ENCODE data around the gene GLS. TPM values are rescaled to one million over a fixed set of nuclear protein-coding genes. Genes with fewer than 3 reads are reported as not detected.
"Not testable (repeated sequence)": the region's sequence is repeated elsewhere in the genome, so short reads cannot be mapped to it uniquely, and the experiment has no call there.

Gene GLS
- polyA plus RNA-seq, 1 experiment: 206 TPM

GRCh38 chr2:190846746-190847145 lies 33.9 kb upstream of the GLS start:
- no peaks in the 10 kb centered on the region for H3K9me3 ChIP-seq (ENCODE audit: control insufficient read depth, insufficient read depth, low read length)
- no peak overlapping the region for H3K4me3 ChIP-seq (ENCODE audit: low read depth, low read length)
- no peak for DNase-seq (ENCODE audit: low read depth, low spot score)
- no peaks in the 10 kb centered on the region for H3K27me3 ChIP-seq (ENCODE audit: control insufficient read depth, insufficient read depth, low read length)
- ChIA-PET CTCF (no interaction called here), POLR2A (no interaction called here)
- TF ChIP-seq CTCF (IDR thresholded peaks at IDR 0.05; ENCODE audit: low read depth, low read length): no peak
- H3K27ac ChIP-seq (ENCODE audit: low read depth, low read length): no peak overlapping the region

GRCh38 chr2:190847504-190848081 lies 33.0 kb upstream of the GLS start:
- POLR2A ChIA-PET: interaction anchor here (0.9 to 1.2 kb wide), 2 partner anchors 9 to 12 kb away, joined by 4 to 5 read pairs; no protein-coding TSS in a partner anchor
- no peak for TF ChIP-seq CTCF (IDR thresholded peaks at IDR 0.05; ENCODE audit: low read depth, low read length)
- H3K27me3 ChIP-seq (ENCODE audit: control insufficient read depth, insufficient read depth, low read length): no peaks in the 10 kb centered on the region
- CTCF ChIA-PET: interaction anchor here (0.6 to 1.4 kb wide), 4 partner anchors 8 to 377 kb away, joined by 3 to 5 read pairs (median 3); no protein-coding TSS in a partner anchor
- H3K27ac ChIP-seq (ENCODE audit: low read depth, low read length): no peak overlapping the region
- H3K4me3 ChIP-seq (ENCODE audit: low read depth, low read length): no peak overlapping the region
- DNase-seq (ENCODE audit: low read depth, low spot score): no peak
- no peaks in the 10 kb centered on the region for H3K9me3 ChIP-seq (ENCODE audit: control insufficient read depth, insufficient read depth, low read length)

GRCh38 chr2:190849774-190850173 lies 30.8 kb upstream of the GLS start:
- Histone ChIP-seq H3K4me3 (ENCODE audit: low read depth, low read length) (no peak overlapping the region), H3K27ac (ENCODE audit: low read depth, low read length) (no peak overlapping the region), H3K9me3 (ENCODE audit: control insufficient read depth, insufficient read depth, low read length) (no peaks in the 10 kb centered on the region), H3K27me3 (ENCODE audit: control insufficient read depth, insufficient read depth, low read length) (no peaks in the 10 kb centered on the region)
- DNase-seq (ENCODE audit: low read depth, low spot score): no peak
- CTCF ChIA-PET: interaction anchor here (0.8 to 2.6 kb wide), 28 partner anchors 10 to 162 kb away, joined by 3 to 37 read pairs (median 4); no protein-coding TSS in a partner anchor
- POLR2A ChIA-PET: interaction anchor here (1.9 kb wide), 1 partner anchor 31 kb away, joined by 14 read pairs; the partner anchor contains the start of gene GLS
- TF ChIP-seq CTCF (IDR thresholded peaks at IDR 0.05; ENCODE audit: low read depth, low read length): no peak

GRCh38 chr2:190853022-190853421 lies 27.6 kb upstream of the GLS start:
- POLR2A ChIA-PET: interaction anchor here (1.4 kb wide), 1 partner anchor 29 kb away, joined by 6 read pairs; no protein-coding TSS in a partner anchor
- H3K27me3 ChIP-seq (ENCODE audit: control insufficient read depth, insufficient read depth, low read length); H3K9me3 ChIP-seq (ENCODE audit: control insufficient read depth, insufficient read depth, low read length); H3K27ac ChIP-seq (ENCODE audit: low read depth, low read length); H3K4me3 ChIP-seq (ENCODE audit: low read depth, low read length); CTCF ChIA-PET; DNase-seq (ENCODE audit: low read depth, low spot score): not testable (repeated sequence)

- ChIA-PET POLR2A (interaction anchor here (1.4 kb wide), 1 partner anchor 28 kb away, joined by 6 read pairs; no protein-coding TSS in a partner anchor), CTCF (no interaction called here)
- Histone ChIP-seq H3K27ac (ENCODE audit: low read depth, low read length) (no peak overlapping the region), H3K27me3 (ENCODE audit: control insufficient read depth, insufficient read depth, low read length) (no peaks in the 10 kb centered on the region), H3K9me3 (ENCODE audit: control insufficient read depth, insufficient read depth, low read length) (no peaks in the 10 kb centered on the region), H3K4me3 (ENCODE audit: low read depth, low read length) (no peak overlapping the region)
- no peak for TF ChIP-seq CTCF (IDR thresholded peaks at IDR 0.05; ENCODE audit: low read depth, low read length)
- DNase-seq (ENCODE audit: low read depth, low spot score): no peak
Observed at GRCh38 chr2:190853531-190854383, 26.9 kb upstream of the GLS start.
